Stimulated activated CD8-positive, alpha-beta memory T cell treated with anti-CD3 and anti-CD28 coated beads, Interleukin-7, amount 100 ng/mL, for 4 hours (primary cell): ENCODE measurements around the gene ALDH3A2.
"Not testable (repeated sequence)": the region's sequence is repeated elsewhere in the genome, so short reads cannot be mapped to it uniquely, and the experiment has no call there.

Experiments used
- DNase-seq, 2 donors: peaks; one replicate each; pipeline ENCODE4 v3.0.0-alpha.2; 2020; ENCODE audit warnings: low read depth in 2 of 2

ALDH3A2 gene

GRCh38 chr17:19650826-19651225 is 2.3 kb downstream of the ALDH3A2 start:
- no peak for DNase-seq

GRCh38 chr17:19651451-19652238 is 3.1 kb downstream of the ALDH3A2 start:
- DNase-seq: no peak

GRCh38 chr17:19652595-19652994 is 4.0 kb downstream of the ALDH3A2 start:
- DNase-seq: no peak

GRCh38 chr17:19654342-19654886 is 5.9 kb downstream of the ALDH3A2 start:
- no peak for DNase-seq

- DNase-seq: no peak
Measured at GRCh38 chr17:19654896-19655295, 6.3 kb downstream of the ALDH3A2 start.

- DNase-seq: no peak
Measured at GRCh38 chr17:19656336-19656735, 7.8 kb downstream of the ALDH3A2 start.

- no peak for DNase-seq
Measured at GRCh38 chr17:19656851-19657581, 8.5 kb downstream of the ALDH3A2 start.

GRCh38 chr17:19659366-19660177 is 11.0 kb downstream of the ALDH3A2 start:
- no peak for DNase-seq

- no peak for DNase-seq
Measured at GRCh38 chr17:19660219-19660870, 11.8 kb downstream of the ALDH3A2 start.

- no peak for DNase-seq
Measured at GRCh38 chr17:19661121-19661520, 12.6 kb downstream of the ALDH3A2 start.

GRCh38 chr17:19663097-19663496 is 14.5 kb downstream of the ALDH3A2 start:
- DNase-seq: no peak

GRCh38 chr17:19664136-19664820 is 15.7 kb downstream of the ALDH3A2 start:
- no peak for DNase-seq

- no peak for DNase-seq
Measured at GRCh38 chr17:19664821-19665181, 16.2 kb downstream of the ALDH3A2 start.

- DNase-seq: not testable (repeated sequence)
Measured at GRCh38 chr17:19669680-19670079, 21.1 kb downstream of the ALDH3A2 start.

GRCh38 chr17:19670908-19671307 is 22.4 kb downstream of the ALDH3A2 start:
- DNase-seq: no peak

GRCh38 chr17:19671433-19671832 is 22.9 kb downstream of the ALDH3A2 start:
- DNase-seq: no peak

- no peak for DNase-seq
Measured at GRCh38 chr17:19672009-19672750, 23.6 kb downstream of the ALDH3A2 start.

GRCh38 chr17:19673623-19674022 is 25.1 kb downstream of the ALDH3A2 start:
- no peak for DNase-seq

- DNase-seq: no peak
Measured at GRCh38 chr17:19676896-19677295, 28.3 kb downstream of the ALDH3A2 start.

- DNase-seq: no peak
Measured at GRCh38 chr17:19677736-19678379, 29.3 kb downstream of the ALDH3A2 start.
